ENCODE data around the gene NOLC1. TPM values are rescaled to one million over a fixed set of nuclear protein-coding genes. Genes with fewer than 3 reads are reported as not detected.

NOLC1 gene
- total and polyA plus RNA-seq, 10 of the 15 experiments (the other 5 are each of a cell fraction or from before 2014, with no cell fraction given), result 91.7 to 244 (median 128) TPM

GRCh38 chr10:102113956-102114857 lies 38.0 kb upstream of the NOLC1 start:
- Histone ChIP-seq H3K9me3 (replicated peaks; ENCODE audit: control insufficient read depth, insufficient read depth, low read length) (no peaks in the 10 kb centered on the region), H3K27ac (ENCODE audit: control insufficient read depth, insufficient read depth) (peak overlapping the region; percentile 84), H3K27me3 (replicated peaks in 1 of 2; ENCODE audit: control insufficient read depth in 2 of 2, insufficient read depth in 2 of 2, low read length in 1 of 2) (no peaks in the 10 kb centered on the region), H3K9ac (ENCODE audit: control insufficient read depth, insufficient read depth, low read length) (peak overlapping the region; percentile 89), H3K36me3 (ENCODE audit: control insufficient read depth in 2 of 2, insufficient read depth in 2 of 2, low read length in 1 of 2) (peaks cover 16 to 20% of the 10 kb centered on the region in 2 experiments), H3K4me3 (peak overlapping the region; percentile 96), H3K79me2 (ENCODE audit: control insufficient read depth, insufficient read depth, low read length) (peaks cover 71% of the 10 kb centered on the region), H3K4me1 (ENCODE audit: control insufficient read depth, insufficient read depth, low read length) (peaks cover 43% of the 10 kb centered on the region), H4K20me1 (ENCODE audit: control insufficient read depth, insufficient read depth) (no peaks in the 10 kb centered on the region), H3K4me2 (ENCODE audit: control insufficient read depth, insufficient read depth) (peak overlapping the region; percentile 94), H2AFZ (ENCODE audit: control insufficient read depth, low read depth, low read length) (peak overlapping the region; percentile 77; the same call in 1 of the 2 replicates)
- DNase-seq (ENCODE audit: low read depth, low spot score) (no peak), FAIRE-seq (no peak), ATAC-seq (peak; percentile 12)
- in situ Hi-C loops (cut with MboI), result no loop called here
- ChIA-PET POLR2A (interaction anchor here (0.6 to 1.9 kb wide), 13 partner anchors 21 to 295 kb away, joined by 3 to 10 read pairs (median 4); partner anchors contain the start of genes ARMH3, HPS6, NOLC1 and OGA), SMC1A (ENCODE audit: uncharacterized antibody, unreplicated experiment) (interaction anchor here (0.6 to 1.8 kb wide), 6 partner anchors 11 to 256 kb away, joined by 3 to 8 read pairs (median 4); partner anchors contain the start of gene PPRC1), RAD21 (ENCODE audit: unreplicated experiment) (interaction anchor here (0.6 to 1.2 kb wide), 5 partner anchors 18 to 1065 kb away, joined by 3 to 4 read pairs (median 3); partner anchors contain the start of gene ARMH3), CTCF (interaction anchor here (0.7 to 4.7 kb wide), 7 partner anchors 11 to 330 kb away, joined by 3 to 28 read pairs (median 3); no protein-coding TSS in a partner anchor)
- 3% methylated on average over 28 of the region's 45 CpGs for WGBS (ENCODE audit: insufficient coverage, insufficient replicate concordance, low lambda C conversion rate, missing lambda C conversion rate)
- BruUV-seq (replicated peaks), result no TSS peak
- TF ChIP-seq CHD1 (IDR thresholded peaks at IDR 0.05; ENCODE audit: low read depth, low read length) (no peak), PRDM15 (CRISPR knock-in tag; IDR thresholded peaks at IDR 0.05) (no peak)
- intact Hi-C loops (cut with micrococcal nuclease; ENCODE audit: unreplicated experiment), result no loop called here
